CD4-positive, CD25-positive, alpha-beta regulatory T cell (primary cell): ENCODE results near the gene TMEM154. TPM values are rescaled to one million over a fixed set of nuclear protein-coding genes. Genes with fewer than 3 reads are reported as not detected.

Experiments
- ATAC-seq, 2 donors: fragments of 150-1000 bp; cut with Tn5 transposase; one replicate each; pipeline ENCODE4 v1.10.0; 2021; ENCODE audit warnings: low read depth in 2 of 2, moderate number of reproducible peaks in 2 of 2, moderate library complexity in 1 of 2
- DNase-seq, 3 donors: peaks; one replicate each; pipeline versions ENCODE4 v3.0.0 to v3.0.0-alpha.2; 2012 to 2022; ENCODE audit warnings: mixed read lengths in 1 of 3
- H3K27ac ChIP-seq: one replicate; pipeline ENCODE4 v1.7.0; 2013; ENCODE audit warnings: mild to moderate bottlenecking, low read length; ENCODE audit not compliant: insufficient read depth, poor library complexity, severe bottlenecking
- H3K27me3 ChIP-seq: one replicate; pipeline ENCODE4 v1.7.0; 2013; ENCODE audit warnings: low read length; ENCODE audit not compliant: control insufficient read depth, insufficient read depth
- H3K36me3 ChIP-seq: one replicate; pipeline ENCODE4 v1.7.0; 2013; ENCODE audit warnings: mild to moderate bottlenecking, low read length, moderate library complexity; ENCODE audit not compliant: control insufficient read depth, insufficient read depth
- H3K4me1 ChIP-seq: 2 replicates; pipeline ENCODE4 v1.7.0; 2013; ENCODE audit warnings: mild to moderate bottlenecking, low read length; ENCODE audit not compliant: insufficient read depth, control insufficient read depth, poor library complexity, severe bottlenecking
- H3K4me3 ChIP-seq: one replicate; pipeline ENCODE4 v1.7.0; 2013; ENCODE audit warnings: low read depth, mild to moderate bottlenecking, low read length, moderate library complexity
- H3K9me3 ChIP-seq, 2 experiments: 1 replicate in 1 of 2; 2 replicates in 1 of 2; pipeline ENCODE4 v1.7.0; 2013; ENCODE audit warnings: low read length in 2 of 2, mild to moderate bottlenecking in 1 of 2, moderate library complexity in 1 of 2; ENCODE audit not compliant: control insufficient read depth in 2 of 2
- H3K27ac Mint-ChIP-seq, 3 donors: one replicate each; pipeline ENCODE4 v1.8.0; 2020 to 2022; ENCODE audit warnings: mild to moderate bottlenecking in 3 of 3, mixed read lengths in 3 of 3, moderate library complexity in 2 of 3
- H3K27me3 Mint-ChIP-seq: one replicate; pipeline ENCODE4 v1.8.0; 2022; ENCODE audit warnings: mild to moderate bottlenecking, mixed read lengths
- H3K36me3 Mint-ChIP-seq: one replicate; pipeline ENCODE4 v1.8.0; 2020; ENCODE audit warnings: mixed read lengths
- H3K4me1 Mint-ChIP-seq, 4 donors: one replicate each; pipeline ENCODE4 v1.8.0; 2020 to 2022; ENCODE audit warnings: mixed read lengths in 4 of 4, mild to moderate bottlenecking in 1 of 4
- H3K4me3 Mint-ChIP-seq, 4 donors: one replicate each; pipeline ENCODE4 v1.8.0; 2020 to 2022; ENCODE audit warnings: mild to moderate bottlenecking in 4 of 4, mixed read lengths in 4 of 4, moderate library complexity in 3 of 4
- H3K9me3 Mint-ChIP-seq, 7 donors: one replicate each; pipeline ENCODE4 v1.8.0; 2020 to 2022; ENCODE audit warnings: mixed read lengths in 7 of 7, mild to moderate bottlenecking in 3 of 7, moderate library complexity in 2 of 7
- polyA plus RNA-seq, 4 donors: library from polyadenylated mRNA; unstranded; fragments of 300-500 nt; fragmentation: Illumina TruSeq; gene quantifications; one replicate each; pipeline ENCODE4 v1.2.3, GENCODE V29; 2021
- total RNA-seq: library from RNA; stranded (reverse); gene quantifications from one replicate; pipeline ENCODE4 v1.2.3, GENCODE V29; 2022

TMEM154 gene
- total and polyA plus RNA-seq, 5 donors from 2014 or later = 36.3 to 62.4 (median 55.2) TPM

GRCh38 chr4:152594978-152595925 is 84.5 kb downstream of the TMEM154 start:
- H3K27ac ChIP-seq = no peak overlapping the region
- H3K36me3 ChIP-seq = no peaks in the 10 kb centered on the region
- H3K27me3 ChIP-seq = no peaks in the 10 kb centered on the region
- Mint-ChIP-seq H3K4me1 (peaks cover 3 to 14% (median 7%) of the 10 kb centered on the region in 4 donors), H3K36me3 (no peaks in the 10 kb centered on the region), H3K4me3 (peak overlapping the region in 1 of 4 donors; percentile 74), H3K27me3 (peaks cover 9% of the 10 kb centered on the region), H3K9me3 (peaks cover 0 to 2% (median 0%) of the 10 kb centered on the region in 7 donors), H3K27ac (no peak overlapping the region)
- no peaks in the 10 kb centered on the region for H3K9me3 ChIP-seq
- DNase-seq = no peak
- H3K4me3 ChIP-seq = no peak overlapping the region
- no peaks in the 10 kb centered on the region for H3K4me1 ChIP-seq
- no peak for ATAC-seq

- no peaks in the 10 kb centered on the region for H3K36me3 ChIP-seq
- no peak overlapping the region for H3K4me3 ChIP-seq
- no peaks in the 10 kb centered on the region for H3K27me3 ChIP-seq
- Mint-ChIP-seq H3K27ac (no peak overlapping the region), H3K4me3 (no peak overlapping the region), H3K4me1 (peaks cover 3 to 16% (median 7%) of the 10 kb centered on the region in 4 donors), H3K27me3 (peaks cover 9% of the 10 kb centered on the region), H3K9me3 (peaks cover 0 to 2% (median 0%) of the 10 kb centered on the region in 7 donors), H3K36me3 (no peaks in the 10 kb centered on the region)
- H3K27ac ChIP-seq = no peak overlapping the region
- H3K4me1 ChIP-seq = no peaks in the 10 kb centered on the region
- DNase-seq = no peak
- no peaks in the 10 kb centered on the region for H3K9me3 ChIP-seq
- no peak for ATAC-seq
These were observed 85.7 kb downstream of the TMEM154 start for GRCh38 chr4:152594057-152594456.

GRCh38 chr4:152591876-152592275 is 87.9 kb downstream of the TMEM154 start:
- Mint-ChIP-seq H3K9me3 (peaks cover 0 to 2% (median under 1%) of the 10 kb centered on the region in 7 donors), H3K4me1 (peaks cover 4 to 30% (median 10%) of the 10 kb centered on the region in 4 donors), H3K4me3 (peak overlapping the region in 2 of 4 donors; percentile 35 to 39), H3K27me3 (peaks cover 9% of the 10 kb centered on the region), H3K27ac (peak overlapping the region in 1 of 3 donors; percentile 35), H3K36me3 (no peaks in the 10 kb centered on the region)
- H3K4me1 ChIP-seq = peaks cover 4% of the 10 kb centered on the region
- DNase-seq (no peak), ATAC-seq (no peak)
- H3K27ac ChIP-seq = no peak overlapping the region
- H3K4me3 ChIP-seq = no peak overlapping the region
- no peaks in the 10 kb centered on the region for H3K36me3 ChIP-seq
- H3K27me3 ChIP-seq = no peaks in the 10 kb centered on the region
- no peaks in the 10 kb centered on the region for H3K9me3 ChIP-seq

GRCh38 chr4:152591396-152591795 is 88.4 kb downstream of the TMEM154 start:
- Mint-ChIP-seq H3K36me3 (no peaks in the 10 kb centered on the region), H3K9me3 (peaks cover 0 to 5% (median 4%) of the 10 kb centered on the region in 7 donors), H3K27me3 (peaks cover 9% of the 10 kb centered on the region), H3K27ac (peak overlapping the region in 2 of 3 donors; percentile 2 to 35), H3K4me3 (peak overlapping the region in 2 of 4 donors; percentile 39 to 65), H3K4me1 (peaks cover 4 to 35% (median 12%) of the 10 kb centered on the region in 4 donors)
- H3K9me3 ChIP-seq = no peaks in the 10 kb centered on the region
- no peaks in the 10 kb centered on the region for H3K27me3 ChIP-seq
- no peak overlapping the region for H3K4me3 ChIP-seq
- H3K4me1 ChIP-seq = peaks cover 9% of the 10 kb centered on the region
- ATAC-seq (peak; percentile 39 to 57), DNase-seq (peak in 2 of 3 donors; percentile 21 to 27)
- no peak overlapping the region for H3K27ac ChIP-seq
- H3K36me3 ChIP-seq = no peaks in the 10 kb centered on the region

- Histone ChIP-seq H3K27ac (no peak overlapping the region), H3K36me3 (no peaks in the 10 kb centered on the region), H3K27me3 (no peaks in the 10 kb centered on the region), H3K4me3 (no peak overlapping the region), H3K4me1 (peaks cover 18% of the 10 kb centered on the region), H3K9me3 (no peaks in the 10 kb centered on the region)
- H3K27ac Mint-ChIP-seq = peak overlapping the region in 2 of 3 donors; percentile 31 to 71
- H3K9me3 Mint-ChIP-seq = peaks cover 0 to 5% (median 4%) of the 10 kb centered on the region in 7 donors
- DNase-seq (no peak), ATAC-seq (no peak)
- H3K4me1 Mint-ChIP-seq = peaks cover 5 to 43% (median 17%) of the 10 kb centered on the region in 4 donors
- H3K36me3 Mint-ChIP-seq = no peaks in the 10 kb centered on the region
- no peak overlapping the region for H3K4me3 Mint-ChIP-seq
- peaks cover 4% of the 10 kb centered on the region for H3K27me3 Mint-ChIP-seq
These were observed 89.4 kb downstream of the TMEM154 start for GRCh38 chr4:152590179-152591031.

GRCh38 chr4:152588869-152589268 is 90.9 kb downstream of the TMEM154 start:
- Histone ChIP-seq H3K4me1 (peaks cover 28% of the 10 kb centered on the region), H3K4me3 (no peak overlapping the region), H3K27ac (no peak overlapping the region), H3K36me3 (no peaks in the 10 kb centered on the region), H3K9me3 (no peaks in the 10 kb centered on the region), H3K27me3 (no peaks in the 10 kb centered on the region)
- peaks cover 4% of the 10 kb centered on the region for H3K27me3 Mint-ChIP-seq
- DNase-seq = no peak
- H3K36me3 Mint-ChIP-seq = no peaks in the 10 kb centered on the region
- peaks cover 13 to 57% (median 28%) of the 10 kb centered on the region in 4 donors for H3K4me1 Mint-ChIP-seq
- no peak overlapping the region for H3K27ac Mint-ChIP-seq
- ATAC-seq = no peak
- peak overlapping the region in 1 of 4 donors; percentile 33 for H3K4me3 Mint-ChIP-seq
- H3K9me3 Mint-ChIP-seq = peaks cover 0 to 5% (median 4%) of the 10 kb centered on the region in 7 donors

GRCh38 chr4:152587127-152587526 is 92.7 kb downstream of the TMEM154 start:
- Mint-ChIP-seq H3K4me3 (no peak overlapping the region), H3K36me3 (peaks cover 5% of the 10 kb centered on the region), H3K27me3 (peaks cover 4% of the 10 kb centered on the region), H3K4me1 (peaks cover 13 to 57% (median 32%) of the 10 kb centered on the region in 4 donors), H3K27ac (peak overlapping the region in 1 of 3 donors; percentile 74), H3K9me3 (peaks cover 0 to 8% (median 5%) of the 10 kb centered on the region in 7 donors)
- H3K27ac ChIP-seq = no peak overlapping the region
- DNase-seq (no peak), ATAC-seq (no peak)
- peak overlapping the region; percentile 74 for H3K4me3 ChIP-seq
- no peaks in the 10 kb centered on the region for H3K36me3 ChIP-seq
- no peaks in the 10 kb centered on the region for H3K9me3 ChIP-seq
- peaks cover 28% of the 10 kb centered on the region for H3K4me1 ChIP-seq
- no peaks in the 10 kb centered on the region for H3K27me3 ChIP-seq
